Measurements from ENCODE around the gene HDAC5. TPM values are rescaled to one million over a fixed set of nuclear protein-coding genes. Genes with fewer than 3 reads are reported as not detected.
"Not testable (repeated sequence)": the region's sequence is repeated elsewhere in the genome, so short reads cannot be mapped to it uniquely, and the experiment has no call there.

HDAC5 gene
- total RNA-seq, 2 donors from 2014 or later = 25.4 to 45.7 TPM

DNA sequence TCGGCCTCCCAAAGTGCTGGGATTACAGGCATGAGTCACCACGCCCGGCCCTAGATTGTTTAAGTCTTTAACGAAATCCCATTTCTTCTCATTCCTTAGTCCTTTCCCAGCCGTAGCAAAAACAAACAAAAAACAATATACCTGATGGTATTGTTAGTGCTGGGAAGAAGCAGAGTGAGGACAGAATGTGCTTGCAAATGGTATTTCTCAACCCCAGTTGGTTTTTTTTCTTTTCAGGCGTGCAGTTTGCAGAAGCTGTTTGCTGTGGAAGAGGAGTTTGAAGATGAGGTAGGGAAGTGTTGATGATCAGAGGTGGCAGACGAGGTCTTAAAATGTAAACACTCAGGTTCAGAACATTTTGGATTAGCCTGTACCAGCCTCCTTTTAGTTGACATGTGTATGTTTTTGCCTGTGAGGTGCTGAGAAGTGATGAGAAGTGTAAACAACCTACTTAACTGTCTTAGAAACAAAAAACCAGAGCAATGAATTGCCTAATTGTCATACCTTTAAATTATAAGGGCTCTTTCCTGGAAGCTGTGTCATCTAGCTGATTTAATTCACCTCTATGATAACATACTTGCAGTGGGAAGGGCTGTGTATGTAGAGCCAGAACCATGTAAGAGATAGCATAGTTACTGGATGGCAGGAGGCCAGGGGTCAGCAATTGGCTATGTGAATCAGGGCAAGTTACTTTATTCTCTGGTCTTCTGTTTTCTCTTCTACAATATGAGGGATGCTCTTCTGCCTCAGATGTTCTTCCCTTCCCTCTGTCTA is 21.7 kb upstream of the HDAC5 start:
- no peak overlapping the region for H3K4me3 ChIP-seq
- TF ChIP-seq POLR2A (IDR thresholded peaks at IDR 0.05) (no peak), CTCF (IDR thresholded peaks at IDR 0.05) (no peak)
- intact Hi-C loops (cut with DNase I) = no loop called here
- peaks cover 13% of the 10 kb centered on the region for H3K4me1 ChIP-seq
- DNase-seq (no peak), ATAC-seq (no peak)
- H3K9me3 ChIP-seq = no peaks in the 10 kb centered on the region
- H3K27ac ChIP-seq = no peak overlapping the region
- 76 to 85% methylated on average over 7 of the region's 7 CpGs for WGBS, 2 donors
- H3K36me3 ChIP-seq (replicated peaks in 1 of 2; ENCODE audit: insufficient read depth in 1 of 2, low read depth in 2 of 2) = no peaks in the 10 kb centered on the region
- H3K27me3 ChIP-seq = no peaks in the 10 kb centered on the region

DNA sequence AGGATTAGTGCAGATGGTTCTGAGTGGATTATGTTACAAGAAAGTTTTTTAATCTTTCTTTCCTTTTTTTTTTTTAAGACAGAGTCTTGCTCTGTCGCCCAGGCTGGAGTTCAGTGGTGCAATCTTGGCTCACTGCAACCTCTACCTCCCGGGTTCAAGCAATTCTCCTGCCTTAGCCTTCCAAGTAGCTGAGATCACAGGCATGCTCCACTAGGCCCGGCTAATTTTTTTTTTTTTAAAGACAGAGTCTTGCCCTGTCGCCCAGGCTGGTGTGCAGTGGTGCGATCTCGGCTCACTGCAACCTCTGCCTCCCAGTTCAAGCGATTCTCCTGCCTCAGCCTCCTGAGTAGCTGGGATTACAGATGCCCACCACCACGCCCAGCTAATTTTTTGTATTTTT is 20.5 kb upstream of the HDAC5 start:
- H3K27me3 ChIP-seq; ATAC-seq; H3K27ac ChIP-seq; H3K9me3 ChIP-seq; DNase-seq; intact Hi-C loops (cut with DNase I); H3K36me3 ChIP-seq (replicated peaks in 1 of 2; ENCODE audit: insufficient read depth in 1 of 2, low read depth in 2 of 2); H3K4me3 ChIP-seq: not testable (repeated sequence)
- WGBS, 2 donors = 90% methylated on average over 8 of the region's 8 CpGs
- H3K4me1 ChIP-seq = peaks cover 13% of the 10 kb centered on the region

- Histone ChIP-seq H3K9me3 (no peaks in the 10 kb centered on the region), H3K4me1 (peaks cover 29% of the 10 kb centered on the region), H3K4me3 (no peak overlapping the region), H3K27ac (peak overlapping the region in 2 of 4 donors; percentile 26 to 60), H3K27me3 (no peaks in the 10 kb centered on the region), H3K36me3 (replicated peaks in 1 of 2; ENCODE audit: insufficient read depth in 1 of 2, low read depth in 2 of 2) (no peaks in the 10 kb centered on the region)
- TF ChIP-seq CTCF (IDR thresholded peaks at IDR 0.05) (peak in 1 of 7 experiments; percentile 16), POLR2A (IDR thresholded peaks at IDR 0.05) (peak in 1 of 3 donors; percentile 32)
- intact Hi-C loops (cut with DNase I) = no loop called here
- ATAC-seq = peak; percentile 77
- DNase-seq = peak; percentile 68 to 91 (median 79)
- 8 to 11% methylated on average over 13 to 20 of the region's 20 CpGs for WGBS, 2 donors
Observed at GRCh38 chr17:44137891-44138709, 14.7 kb upstream of the HDAC5 start.

- 86 to 93% methylated on average over 8 to 9 of the region's 9 CpGs for WGBS, 2 donors
- intact Hi-C loops (cut with DNase I) = no loop called here
- DNase-seq = no peak
- Histone ChIP-seq H3K27me3 (no peaks in the 10 kb centered on the region), H3K27ac (no peak overlapping the region), H3K4me1 (peaks cover 16% of the 10 kb centered on the region), H3K9me3 (no peaks in the 10 kb centered on the region), H3K36me3 (replicated peaks in 1 of 2; ENCODE audit: insufficient read depth in 1 of 2, low read depth in 2 of 2) (no peaks in the 10 kb centered on the region), H3K4me3 (no peak overlapping the region)
- no peak for ATAC-seq
- TF ChIP-seq CTCF (IDR thresholded peaks at IDR 0.05) (no peak), POLR2A (IDR thresholded peaks at IDR 0.05) (no peak)
Observed at GRCh38 chr17:44134752-44135568, 11.5 kb upstream of the HDAC5 start.

Measured in body of pancreas (tissue), 4 donors.